ENCODE data around the gene KRT1. TPM values are rescaled to one million over a fixed set of nuclear protein-coding genes. Genes with fewer than 3 reads are reported as not detected.
"Not testable (repeated sequence)": the region's sequence is repeated elsewhere in the genome, so short reads cannot be mapped to it uniquely, and the experiment has no call there.

Gene KRT1
- total RNA-seq, 2 donors from 2014 or later = 0.83 to 3.1 TPM

- ATAC-seq (no peak), DNase-seq (no peak)
- Mint-ChIP-seq H3K36me3 (ENCODE audit: low read depth) (peaks cover 4% of the 10 kb centered on the region), H3K27me3 (peaks cover 16% of the 10 kb centered on the region), H3K4me3 (no peak overlapping the region), H3K4me1 (peaks cover 2% of the 10 kb centered on the region), H3K27ac (no peak overlapping the region)
- H3K9me3 ChIP-seq (ENCODE audit: control insufficient read depth, low read length, poor library complexity, severe bottlenecking) = no peaks in the 10 kb centered on the region
These were observed 7.0 kb downstream of the KRT1 start for GRCh38 chr12:52673217-52673616.

GRCh38 chr12:52672321-52672933 lies 7.8 kb downstream of the KRT1 start:
- no peak overlapping the region for H3K27ac Mint-ChIP-seq
- peaks cover 16% of the 10 kb centered on the region for H3K27me3 Mint-ChIP-seq
- no peaks in the 10 kb centered on the region for H3K9me3 ChIP-seq (ENCODE audit: control insufficient read depth, low read length, poor library complexity, severe bottlenecking)
- H3K4me1 Mint-ChIP-seq = peaks cover 2% of the 10 kb centered on the region
- H3K4me3 Mint-ChIP-seq = no peak overlapping the region
- H3K36me3 Mint-ChIP-seq (ENCODE audit: low read depth) = peaks cover 4% of the 10 kb centered on the region
- no peak for ATAC-seq
- DNase-seq = no peak

DNA sequence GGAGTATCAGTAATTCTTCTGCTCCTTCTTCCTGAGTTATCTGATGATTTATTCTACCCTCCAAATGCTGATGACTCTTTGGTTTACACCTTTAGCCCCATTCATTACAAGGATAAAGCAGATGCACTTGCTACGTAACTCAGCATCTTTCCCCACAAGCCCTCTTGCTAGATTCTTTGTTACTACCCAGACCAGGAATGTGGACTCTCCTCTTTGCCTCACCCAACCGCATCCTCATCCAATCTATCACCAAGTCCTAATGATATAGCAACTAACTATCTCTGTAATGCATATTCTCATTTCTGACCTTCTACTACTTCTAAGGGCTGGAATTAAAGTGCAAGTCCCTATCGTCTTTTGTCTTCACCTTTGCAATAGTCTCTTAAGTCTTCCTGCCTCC lies 9.2 kb downstream of the KRT1 start:
- Mint-ChIP-seq H3K27me3 (peaks cover 25% of the 10 kb centered on the region), H3K36me3 (ENCODE audit: low read depth) (peaks cover 4% of the 10 kb centered on the region), H3K4me1 (peaks cover 2% of the 10 kb centered on the region), H3K27ac (no peak overlapping the region), H3K4me3 (no peak overlapping the region)
- no peak for ATAC-seq
- no peak for DNase-seq
- H3K9me3 ChIP-seq (ENCODE audit: control insufficient read depth, low read length, poor library complexity, severe bottlenecking) = no peaks in the 10 kb centered on the region

DNA sequence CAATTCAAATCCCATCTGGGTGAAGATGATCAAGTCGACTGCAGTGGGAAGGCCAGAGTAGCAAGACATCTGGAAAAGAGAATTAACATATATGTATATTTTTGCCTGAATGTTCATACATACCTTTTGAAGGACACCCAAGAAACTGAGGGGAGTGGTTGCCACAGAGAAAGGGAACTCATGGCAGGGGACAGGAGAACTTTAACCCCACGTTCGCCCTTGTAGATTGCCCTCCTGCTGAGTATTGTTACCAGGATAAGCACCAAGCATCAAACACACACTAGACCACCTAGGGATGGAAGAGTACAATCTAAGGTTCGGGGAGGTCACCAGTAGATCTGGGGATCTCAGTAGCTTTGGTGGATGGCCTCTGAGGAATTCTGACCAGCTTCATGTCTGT lies 9.7 kb downstream of the KRT1 start:
- Mint-ChIP-seq H3K4me1 (peaks cover 2% of the 10 kb centered on the region), H3K36me3 (ENCODE audit: low read depth) (peaks cover 3% of the 10 kb centered on the region), H3K27ac (no peak overlapping the region), H3K27me3 (peaks cover 28% of the 10 kb centered on the region), H3K4me3 (no peak overlapping the region)
- no peaks in the 10 kb centered on the region for H3K9me3 ChIP-seq (ENCODE audit: control insufficient read depth, low read length, poor library complexity, severe bottlenecking)
- ATAC-seq (no peak), DNase-seq (no peak)

GRCh38 chr12:52669941-52670340 lies 10.3 kb downstream of the KRT1 start:
- not testable (repeated sequence) for H3K4me3 Mint-ChIP-seq; H3K9me3 ChIP-seq (ENCODE audit: control insufficient read depth, low read length, poor library complexity, severe bottlenecking); H3K36me3 Mint-ChIP-seq (ENCODE audit: low read depth); DNase-seq; H3K27ac Mint-ChIP-seq; ATAC-seq; H3K4me1 Mint-ChIP-seq
- peaks cover 33% of the 10 kb centered on the region for H3K27me3 Mint-ChIP-seq

DNA sequence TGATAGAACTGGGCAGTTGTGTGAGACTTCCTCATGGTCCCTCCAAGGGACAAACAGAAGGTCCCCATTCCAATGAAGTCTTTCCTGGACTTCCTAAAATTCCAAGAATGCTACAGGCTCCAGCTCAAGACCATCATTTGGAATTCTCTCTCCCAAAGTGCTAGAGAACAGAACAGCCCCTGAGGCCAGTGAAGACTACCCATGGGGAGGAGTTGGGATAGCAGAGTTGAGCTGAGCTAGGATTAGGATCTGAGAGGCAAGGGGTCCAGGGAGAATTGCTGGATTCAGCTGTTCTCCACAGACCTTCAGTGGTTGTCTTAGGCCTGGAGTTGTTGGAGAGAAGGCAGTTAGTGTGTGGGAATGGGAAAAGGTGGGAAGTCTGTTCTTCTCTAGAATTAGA lies 10.8 kb downstream of the KRT1 start:
- no peak overlapping the region for H3K27ac Mint-ChIP-seq

GRCh38 chr12:52667931-52668330 lies 12.3 kb downstream of the KRT1 start:
- DNase-seq (no peak), ATAC-seq (no peak)
- Mint-ChIP-seq H3K4me1 (peaks cover 5% of the 10 kb centered on the region), H3K4me3 (no peak overlapping the region), H3K27ac (no peak overlapping the region), H3K36me3 (ENCODE audit: low read depth) (no peaks in the 10 kb centered on the region), H3K27me3 (peaks cover 43% of the 10 kb centered on the region)
- H3K9me3 ChIP-seq (ENCODE audit: control insufficient read depth, low read length, poor library complexity, severe bottlenecking) = no peaks in the 10 kb centered on the region

More for the DNA sequence above, 10.8 kb downstream of the KRT1 start:
- peaks cover 2% of the 10 kb centered on the region for H3K4me1 Mint-ChIP-seq
- no peak for DNase-seq
- no peak overlapping the region for H3K4me3 Mint-ChIP-seq
- H3K27me3 Mint-ChIP-seq = peaks cover 33% of the 10 kb centered on the region
- no peaks in the 10 kb centered on the region for H3K9me3 ChIP-seq (ENCODE audit: control insufficient read depth, low read length, poor library complexity, severe bottlenecking)
- peaks cover 2% of the 10 kb centered on the region for H3K36me3 Mint-ChIP-seq (ENCODE audit: low read depth)
- no peak for ATAC-seq

DNA sequence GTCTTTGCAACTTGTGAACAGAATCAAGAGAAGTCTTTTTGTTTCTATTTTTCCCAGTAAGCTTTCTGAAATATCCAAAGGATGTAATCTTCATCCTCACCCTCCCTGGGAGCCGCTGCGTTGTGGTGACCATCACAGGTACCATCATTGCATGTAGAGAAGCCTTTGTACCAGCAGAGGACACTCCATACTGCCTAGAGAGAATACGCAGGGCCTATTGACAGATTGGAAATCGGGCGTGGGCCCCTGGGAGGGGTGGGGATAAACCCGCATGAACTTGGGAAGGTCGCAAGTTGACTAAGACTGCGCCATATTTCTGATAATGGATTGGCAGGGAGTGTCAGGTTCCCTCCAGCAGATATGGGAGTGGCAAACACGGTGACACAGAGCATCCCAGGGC lies 12.7 kb downstream of the KRT1 start:
- ATAC-seq = no peak
- Mint-ChIP-seq H3K4me3 (no peak overlapping the region), H3K4me1 (peaks cover 5% of the 10 kb centered on the region), H3K27me3 (peaks cover 45% of the 10 kb centered on the region), H3K27ac (no peak overlapping the region), H3K36me3 (ENCODE audit: low read depth) (no peaks in the 10 kb centered on the region)
- H3K9me3 ChIP-seq (ENCODE audit: control insufficient read depth, low read length, poor library complexity, severe bottlenecking) = no peaks in the 10 kb centered on the region
- no peak for DNase-seq

GRCh38 chr12:52666471-52666870 lies 13.7 kb downstream of the KRT1 start:
- Mint-ChIP-seq H3K36me3 (ENCODE audit: low read depth) (no peaks in the 10 kb centered on the region), H3K4me1 (peaks cover 9% of the 10 kb centered on the region), H3K4me3 (no peak overlapping the region), H3K27me3 (peaks cover 51% of the 10 kb centered on the region), H3K27ac (peak overlapping the region; percentile 27)
- no peaks in the 10 kb centered on the region for H3K9me3 ChIP-seq (ENCODE audit: control insufficient read depth, low read length, poor library complexity, severe bottlenecking)
- ATAC-seq = no peak
- DNase-seq = no peak

DNA sequence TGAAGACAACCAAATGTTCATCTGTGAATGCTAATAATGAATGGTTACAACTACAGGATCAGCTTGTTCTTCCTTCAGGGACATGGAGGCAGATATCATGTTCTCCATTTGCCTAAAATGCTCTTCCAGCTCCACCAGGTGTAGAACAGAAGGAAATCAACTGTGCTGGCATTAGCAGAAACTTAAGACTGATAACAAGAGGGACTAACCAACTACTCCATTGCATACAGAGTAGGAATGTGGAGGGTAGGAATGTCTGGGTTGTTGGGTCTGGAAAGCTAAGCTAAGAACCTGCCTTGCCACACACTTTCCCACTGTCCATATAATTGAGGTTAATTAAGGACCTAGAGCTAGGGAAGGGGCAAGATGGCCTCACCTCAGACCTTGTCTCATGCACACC lies 16.8 kb downstream of the KRT1 start:
- no peak for DNase-seq
- H3K27me3 Mint-ChIP-seq = peaks cover 60% of the 10 kb centered on the region
- H3K4me1 Mint-ChIP-seq = peaks cover 8% of the 10 kb centered on the region
- no peaks in the 10 kb centered on the region for H3K36me3 Mint-ChIP-seq (ENCODE audit: low read depth)
- ATAC-seq = no peak
- H3K27ac Mint-ChIP-seq = no peak overlapping the region
- H3K4me3 Mint-ChIP-seq = no peak overlapping the region
- no peaks in the 10 kb centered on the region for H3K9me3 ChIP-seq (ENCODE audit: control insufficient read depth, low read length, poor library complexity, severe bottlenecking)

DNA sequence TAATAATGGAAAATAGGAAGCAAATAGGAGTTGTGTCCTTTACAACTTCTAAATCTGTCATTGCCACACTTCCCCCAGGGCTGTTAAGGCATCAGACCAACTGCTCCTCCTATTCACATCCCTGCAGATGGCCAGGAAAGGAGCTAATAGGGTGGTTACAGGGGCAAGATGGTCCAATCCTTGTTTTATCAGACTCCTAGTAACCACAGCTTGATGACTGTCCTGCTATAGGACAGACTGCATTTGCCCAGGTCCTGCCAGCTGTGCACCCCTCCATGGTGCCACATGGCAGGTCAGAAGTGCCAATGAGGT lies 17.3 kb downstream of the KRT1 start:
- H3K36me3 Mint-ChIP-seq (ENCODE audit: low read depth) = no peaks in the 10 kb centered on the region
- ATAC-seq (no peak), DNase-seq (no peak)
- H3K27me3 Mint-ChIP-seq = peaks cover 62% of the 10 kb centered on the region
- peaks cover 7% of the 10 kb centered on the region for H3K4me1 Mint-ChIP-seq
- H3K9me3 ChIP-seq (ENCODE audit: control insufficient read depth, low read length, poor library complexity, severe bottlenecking) = no peaks in the 10 kb centered on the region
- H3K4me3 Mint-ChIP-seq = no peak overlapping the region
- peak overlapping the region; percentile 19 for H3K27ac Mint-ChIP-seq

GRCh38 chr12:52662093-52662917 lies 17.9 kb downstream of the KRT1 start:
- ATAC-seq = no peak
- Mint-ChIP-seq H3K27ac (peak overlapping the region; percentile 19), H3K36me3 (ENCODE audit: low read depth) (no peaks in the 10 kb centered on the region), H3K27me3 (peaks cover 68% of the 10 kb centered on the region), H3K4me3 (peak overlapping the region; percentile 25), H3K4me1 (peaks cover 7% of the 10 kb centered on the region)
- H3K9me3 ChIP-seq (ENCODE audit: control insufficient read depth, low read length, poor library complexity, severe bottlenecking) = no peaks in the 10 kb centered on the region
- DNase-seq = no peak

- ATAC-seq (no peak), DNase-seq (no peak)
- Mint-ChIP-seq H3K4me3 (no peak overlapping the region), H3K4me1 (peaks cover 7% of the 10 kb centered on the region), H3K27ac (no peak overlapping the region), H3K36me3 (ENCODE audit: low read depth) (no peaks in the 10 kb centered on the region), H3K27me3 (peaks cover 71% of the 10 kb centered on the region)
- H3K9me3 ChIP-seq (ENCODE audit: control insufficient read depth, low read length, poor library complexity, severe bottlenecking) = no peaks in the 10 kb centered on the region
These were observed 18.5 kb downstream of the KRT1 start for GRCh38 chr12:52661668-52662067.

- Mint-ChIP-seq H3K4me3 (no peak overlapping the region), H3K36me3 (ENCODE audit: low read depth) (no peaks in the 10 kb centered on the region), H3K4me1 (peaks cover 7% of the 10 kb centered on the region), H3K27me3 (peaks cover 70% of the 10 kb centered on the region), H3K27ac (no peak overlapping the region)
- no peak for DNase-seq
- no peak for ATAC-seq
- H3K9me3 ChIP-seq (ENCODE audit: control insufficient read depth, low read length, poor library complexity, severe bottlenecking) = no peaks in the 10 kb centered on the region
These were observed 19.2 kb downstream of the KRT1 start for GRCh38 chr12:52660934-52661499.
